GM23338 (cell line): ENCODE data around the gene VAMP3. TPM values are rescaled to one million over a fixed set of nuclear protein-coding genes. Genes with fewer than 3 reads are reported as not detected.

ENCODE experiments used
- polyA plus RNA-seq: library from polyadenylated mRNA; unstranded; fragments of >200 nt; fragmentation: Nextera tagmentation; extraction: Ambion mirVana; gene quantifications from 2 replicates; pipeline ENCODE4 v1.2.1, GENCODE V29; 2016
- total RNA-seq: library from RNA; depleted of rRNA; stranded (reverse); fragments of >200 nt; shearing (Covaris generic); gene quantifications from 2 replicates; pipeline ENCODE4 v1.2.3, GENCODE V29; 2014
- TF ChIP-seq, protein P1 (sequence below): fragments of 250-450 bp; sonication (Bioruptor Pico); IDR thresholded peaks from 2 replicates; pipeline ENCODE4 v1.5.0; 2020; ENCODE audit warnings: mild to moderate bottlenecking, moderate library complexity
- TF ChIP-seq, protein P2 (sequence below), 2 experiments: fragments of 200-600 bp in 1 of 2; sonication (generic) in 1 of 2; conservative IDR thresholded peaks; 2 replicates each; pipeline versions ENCODE4 v1.5.1 to v1.6.1; 2016 to 2017; ENCODE audit warnings: antibody characterized with exemption in 2 of 2, low read depth in 2 of 2, mild to moderate bottlenecking in 2 of 2, moderate library complexity in 1 of 2
- TF ChIP-seq, protein P3 (sequence below): IDR thresholded peaks from one replicate; pipeline ENCODE4 v1.6.1; 2018; ENCODE audit warnings: antibody characterized with exemption; ENCODE audit not compliant: unreplicated experiment

The VAMP3 gene
- total and polyA plus RNA-seq, 2 experiments from 2014 or later, result 16.3 to 43.0 TPM

DNA sequence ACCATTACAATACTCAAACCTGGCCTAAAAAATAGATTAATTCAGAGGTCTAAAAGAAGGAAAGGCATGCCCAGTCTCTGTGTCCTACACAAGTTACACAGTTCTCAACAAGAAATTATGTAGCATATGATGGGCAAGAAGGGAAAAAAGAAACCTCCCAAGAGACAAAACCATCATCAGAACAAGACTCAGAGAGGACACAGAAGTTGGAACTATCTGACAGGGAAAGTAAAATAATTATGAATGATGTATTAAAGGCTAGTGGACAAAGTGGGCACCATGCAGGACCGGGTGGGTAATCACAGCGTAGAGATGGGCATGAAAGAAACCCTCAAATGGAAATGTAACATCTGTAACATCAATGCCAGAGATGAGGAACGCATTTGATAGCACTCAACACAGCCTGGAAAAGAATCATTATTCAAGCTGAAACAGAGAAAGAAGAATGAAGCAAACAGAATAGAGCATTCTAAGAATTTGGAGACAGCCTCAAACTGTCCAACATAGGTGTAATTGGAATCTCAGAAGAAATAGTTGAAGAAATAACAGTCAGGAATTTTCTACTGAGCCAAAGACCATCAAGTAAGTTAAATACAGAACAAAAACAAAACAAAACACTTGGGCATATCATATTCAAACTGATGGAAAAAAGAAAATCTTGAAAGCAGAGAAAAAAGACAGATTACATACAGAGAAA, 42.7 kb downstream of the VAMP3 start (continued):
- TF ChIP-seq, protein P1, sequence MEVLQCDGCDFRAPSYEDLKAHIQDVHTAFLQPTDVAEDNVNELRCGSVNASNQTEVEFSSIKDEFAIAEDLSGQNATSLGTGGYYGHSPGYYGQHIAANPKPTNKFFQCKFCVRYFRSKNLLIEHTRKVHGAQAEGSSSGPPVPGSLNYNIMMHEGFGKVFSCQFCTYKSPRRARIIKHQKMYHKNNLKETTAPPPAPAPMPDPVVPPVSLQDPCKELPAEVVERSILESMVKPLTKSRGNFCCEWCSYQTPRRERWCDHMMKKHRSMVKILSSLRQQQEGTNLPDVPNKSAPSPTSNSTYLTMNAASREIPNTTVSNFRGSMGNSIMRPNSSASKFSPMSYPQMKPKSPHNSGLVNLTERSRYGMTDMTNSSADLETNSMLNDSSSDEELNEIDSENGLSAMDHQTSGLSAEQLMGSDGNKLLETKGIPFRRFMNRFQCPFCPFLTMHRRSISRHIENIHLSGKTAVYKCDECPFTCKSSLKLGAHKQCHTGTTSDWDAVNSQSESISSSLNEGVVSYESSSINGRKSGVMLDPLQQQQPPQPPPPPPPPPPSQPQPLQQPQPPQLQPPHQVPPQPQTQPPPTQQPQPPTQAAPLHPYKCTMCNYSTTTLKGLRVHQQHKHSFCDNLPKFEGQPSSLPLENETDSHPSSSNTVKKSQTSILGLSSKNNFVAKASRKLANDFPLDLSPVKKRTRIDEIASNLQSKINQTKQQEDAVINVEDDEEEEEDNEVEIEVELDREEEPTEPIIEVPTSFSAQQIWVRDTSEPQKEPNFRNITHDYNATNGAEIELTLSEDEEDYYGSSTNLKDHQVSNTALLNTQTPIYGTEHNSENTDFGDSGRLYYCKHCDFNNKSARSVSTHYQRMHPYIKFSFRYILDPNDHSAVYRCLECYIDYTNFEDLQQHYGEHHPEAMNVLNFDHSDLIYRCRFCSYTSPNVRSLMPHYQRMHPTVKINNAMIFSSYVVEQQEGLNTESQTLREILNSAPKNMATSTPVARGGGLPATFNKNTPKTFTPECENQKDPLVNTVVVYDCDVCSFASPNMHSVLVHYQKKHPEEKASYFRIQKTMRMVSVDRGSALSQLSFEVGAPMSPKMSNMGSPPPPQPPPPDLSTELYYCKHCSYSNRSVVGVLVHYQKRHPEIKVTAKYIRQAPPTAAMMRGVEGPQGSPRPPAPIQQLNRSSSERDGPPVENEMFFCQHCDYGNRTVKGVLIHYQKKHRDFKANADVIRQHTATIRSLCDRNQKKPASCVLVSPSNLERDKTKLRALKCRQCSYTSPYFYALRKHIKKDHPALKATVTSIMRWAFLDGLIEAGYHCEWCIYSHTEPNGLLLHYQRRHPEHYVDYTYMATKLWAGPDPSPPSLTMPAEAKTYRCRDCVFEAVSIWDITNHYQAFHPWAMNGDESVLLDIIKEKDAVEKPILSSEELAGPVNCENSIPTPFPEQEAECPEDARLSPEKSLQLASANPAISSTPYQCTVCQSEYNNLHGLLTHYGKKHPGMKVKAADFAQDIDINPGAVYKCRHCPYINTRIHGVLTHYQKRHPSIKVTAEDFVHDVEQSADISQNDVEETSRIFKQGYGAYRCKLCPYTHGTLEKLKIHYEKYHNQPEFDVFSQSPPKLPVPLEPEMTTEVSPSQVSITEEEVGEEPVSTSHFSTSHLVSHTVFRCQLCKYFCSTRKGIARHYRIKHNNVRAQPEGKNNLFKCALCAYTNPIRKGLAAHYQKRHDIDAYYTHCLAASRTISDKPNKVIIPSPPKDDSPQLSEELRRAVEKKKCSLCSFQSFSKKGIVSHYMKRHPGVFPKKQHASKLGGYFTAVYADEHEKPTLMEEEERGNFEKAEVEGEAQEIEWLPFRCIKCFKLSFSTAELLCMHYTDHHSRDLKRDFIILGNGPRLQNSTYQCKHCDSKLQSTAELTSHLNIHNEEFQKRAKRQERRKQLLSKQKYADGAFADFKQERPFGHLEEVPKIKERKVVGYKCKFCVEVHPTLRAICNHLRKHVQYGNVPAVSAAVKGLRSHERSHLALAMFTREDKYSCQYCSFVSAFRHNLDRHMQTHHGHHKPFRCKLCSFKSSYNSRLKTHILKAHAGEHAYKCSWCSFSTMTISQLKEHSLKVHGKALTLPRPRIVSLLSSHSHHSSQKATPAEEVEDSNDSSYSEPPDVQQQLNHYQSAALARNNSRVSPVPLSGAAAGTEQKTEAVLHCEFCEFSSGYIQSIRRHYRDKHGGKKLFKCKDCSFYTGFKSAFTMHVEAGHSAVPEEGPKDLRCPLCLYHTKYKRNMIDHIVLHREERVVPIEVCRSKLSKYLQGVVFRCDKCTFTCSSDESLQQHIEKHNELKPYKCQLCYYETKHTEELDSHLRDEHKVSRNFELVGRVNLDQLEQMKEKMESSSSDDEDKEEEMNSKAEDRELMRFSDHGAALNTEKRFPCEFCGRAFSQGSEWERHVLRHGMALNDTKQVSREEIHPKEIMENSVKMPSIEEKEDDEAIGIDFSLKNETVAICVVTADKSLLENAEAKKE, result no peak
- TF ChIP-seq, protein P2, sequence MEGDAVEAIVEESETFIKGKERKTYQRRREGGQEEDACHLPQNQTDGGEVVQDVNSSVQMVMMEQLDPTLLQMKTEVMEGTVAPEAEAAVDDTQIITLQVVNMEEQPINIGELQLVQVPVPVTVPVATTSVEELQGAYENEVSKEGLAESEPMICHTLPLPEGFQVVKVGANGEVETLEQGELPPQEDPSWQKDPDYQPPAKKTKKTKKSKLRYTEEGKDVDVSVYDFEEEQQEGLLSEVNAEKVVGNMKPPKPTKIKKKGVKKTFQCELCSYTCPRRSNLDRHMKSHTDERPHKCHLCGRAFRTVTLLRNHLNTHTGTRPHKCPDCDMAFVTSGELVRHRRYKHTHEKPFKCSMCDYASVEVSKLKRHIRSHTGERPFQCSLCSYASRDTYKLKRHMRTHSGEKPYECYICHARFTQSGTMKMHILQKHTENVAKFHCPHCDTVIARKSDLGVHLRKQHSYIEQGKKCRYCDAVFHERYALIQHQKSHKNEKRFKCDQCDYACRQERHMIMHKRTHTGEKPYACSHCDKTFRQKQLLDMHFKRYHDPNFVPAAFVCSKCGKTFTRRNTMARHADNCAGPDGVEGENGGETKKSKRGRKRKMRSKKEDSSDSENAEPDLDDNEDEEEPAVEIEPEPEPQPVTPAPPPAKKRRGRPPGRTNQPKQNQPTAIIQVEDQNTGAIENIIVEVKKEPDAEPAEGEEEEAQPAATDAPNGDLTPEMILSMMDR (conservative IDR thresholded peaks at IDR 0.05; ENCODE audit: low read depth in 2 of 2), result no peak
- TF ChIP-seq, protein P3, sequence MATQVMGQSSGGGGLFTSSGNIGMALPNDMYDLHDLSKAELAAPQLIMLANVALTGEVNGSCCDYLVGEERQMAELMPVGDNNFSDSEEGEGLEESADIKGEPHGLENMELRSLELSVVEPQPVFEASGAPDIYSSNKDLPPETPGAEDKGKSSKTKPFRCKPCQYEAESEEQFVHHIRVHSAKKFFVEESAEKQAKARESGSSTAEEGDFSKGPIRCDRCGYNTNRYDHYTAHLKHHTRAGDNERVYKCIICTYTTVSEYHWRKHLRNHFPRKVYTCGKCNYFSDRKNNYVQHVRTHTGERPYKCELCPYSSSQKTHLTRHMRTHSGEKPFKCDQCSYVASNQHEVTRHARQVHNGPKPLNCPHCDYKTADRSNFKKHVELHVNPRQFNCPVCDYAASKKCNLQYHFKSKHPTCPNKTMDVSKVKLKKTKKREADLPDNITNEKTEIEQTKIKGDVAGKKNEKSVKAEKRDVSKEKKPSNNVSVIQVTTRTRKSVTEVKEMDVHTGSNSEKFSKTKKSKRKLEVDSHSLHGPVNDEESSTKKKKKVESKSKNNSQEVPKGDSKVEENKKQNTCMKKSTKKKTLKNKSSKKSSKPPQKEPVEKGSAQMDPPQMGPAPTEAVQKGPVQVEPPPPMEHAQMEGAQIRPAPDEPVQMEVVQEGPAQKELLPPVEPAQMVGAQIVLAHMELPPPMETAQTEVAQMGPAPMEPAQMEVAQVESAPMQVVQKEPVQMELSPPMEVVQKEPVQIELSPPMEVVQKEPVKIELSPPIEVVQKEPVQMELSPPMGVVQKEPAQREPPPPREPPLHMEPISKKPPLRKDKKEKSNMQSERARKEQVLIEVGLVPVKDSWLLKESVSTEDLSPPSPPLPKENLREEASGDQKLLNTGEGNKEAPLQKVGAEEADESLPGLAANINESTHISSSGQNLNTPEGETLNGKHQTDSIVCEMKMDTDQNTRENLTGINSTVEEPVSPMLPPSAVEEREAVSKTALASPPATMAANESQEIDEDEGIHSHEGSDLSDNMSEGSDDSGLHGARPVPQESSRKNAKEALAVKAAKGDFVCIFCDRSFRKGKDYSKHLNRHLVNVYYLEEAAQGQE, result no peak
